Right atrium auricular region (tissue), 2 donors: Measurements from ENCODE around the gene SLC24A4. TPM values are rescaled to one million over a fixed set of nuclear protein-coding genes. Genes with fewer than 3 reads are reported as not detected.
A peak's percentile ranks its signal among the peaks of the same experiment; 100 is the strongest.

Experiments
- DNase-seq: peaks from one replicate; pipeline ENCODE4 v3.0.0-alpha.2; 2019; ENCODE audit warnings: low spot score
- H3K27ac ChIP-seq, 2 donors: fragments of 200-600 bp; sonication (generic); 1 replicate in 1 of 2; 2 replicates in 1 of 2; pipeline ENCODE4 v1.5.1; 2016 to 2019
- H3K27me3 ChIP-seq, 2 donors: fragments of 200-600 bp; sonication (generic); one replicate each; pipeline versions ENCODE4 v1.5.1 to v1.6.0; 2017 to 2019
- H3K36me3 ChIP-seq: fragments of 200-600 bp; sonication (generic); one replicate; pipeline ENCODE4 v1.5.1; 2016
- H3K4me1 ChIP-seq, 2 donors: fragments of 200-600 bp; sonication (generic); one replicate each; pipeline versions ENCODE4 v1.5.1 to v1.6.0; 2017 to 2019
- H3K4me3 ChIP-seq, 2 donors: fragments of 200-600 bp; sonication (generic); 1 replicate in 1 of 2; 2 replicates in 1 of 2; pipeline ENCODE4 v1.5.1; 2017 to 2019; ENCODE audit warnings: mild to moderate bottlenecking in 1 of 2, moderate library complexity in 1 of 2
- H3K9me3 ChIP-seq, 2 donors: fragments of 200-600 bp; sonication (generic); one replicate each; pipeline ENCODE4 v1.5.1; 2019
- total RNA-seq, 2 donors: library from RNA; depleted of rRNA; stranded (reverse); fragments of >200 nt; gene quantifications; one replicate each; pipeline ENCODE4 v1.1.0, GENCODE V29; 2016
- TF ChIP-seq, protein P1 (sequence below), 2 donors: fragments of 200-600 bp; sonication (generic); IDR thresholded peaks; one replicate each; pipeline ENCODE4 v1.5.1; 2019; ENCODE audit warnings: antibody characterized with exemption in 2 of 2

SLC24A4 gene
- total RNA-seq, 2 donors from 2014 or later, result 0.04 to 0.24 TPM

DNA sequence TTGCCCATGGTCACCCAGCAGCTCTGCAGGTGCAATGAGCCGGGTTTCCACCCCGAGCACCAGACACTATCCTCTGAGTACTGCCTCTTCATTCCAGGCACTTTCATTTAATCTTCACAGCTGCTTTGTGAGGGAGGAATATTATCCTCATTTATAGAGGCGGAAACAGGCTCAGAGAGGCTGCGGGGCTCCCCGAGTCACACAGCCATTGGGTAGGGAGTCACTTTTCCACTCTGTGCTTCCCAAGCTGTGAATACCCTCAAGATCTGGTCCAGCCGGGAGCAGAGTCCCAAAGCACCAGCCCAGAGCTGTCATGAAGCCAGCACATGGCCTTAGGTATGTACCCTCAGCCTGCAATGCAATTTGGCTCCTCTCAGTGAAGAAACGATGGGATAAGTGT is 138.9 kb downstream of the SLC24A4 start:
- no peaks in the 10 kb centered on the region for H3K27me3 ChIP-seq
- H3K27ac ChIP-seq, result peak overlapping the region in 1 of 2 donors; percentile 58
- peaks cover 0 to 20% of the 10 kb centered on the region in 2 donors for H3K4me1 ChIP-seq
- peaks cover 0 to 3% of the 10 kb centered on the region in 2 donors for H3K9me3 ChIP-seq
- no peak overlapping the region for H3K4me3 ChIP-seq
- TF ChIP-seq, protein P1, sequence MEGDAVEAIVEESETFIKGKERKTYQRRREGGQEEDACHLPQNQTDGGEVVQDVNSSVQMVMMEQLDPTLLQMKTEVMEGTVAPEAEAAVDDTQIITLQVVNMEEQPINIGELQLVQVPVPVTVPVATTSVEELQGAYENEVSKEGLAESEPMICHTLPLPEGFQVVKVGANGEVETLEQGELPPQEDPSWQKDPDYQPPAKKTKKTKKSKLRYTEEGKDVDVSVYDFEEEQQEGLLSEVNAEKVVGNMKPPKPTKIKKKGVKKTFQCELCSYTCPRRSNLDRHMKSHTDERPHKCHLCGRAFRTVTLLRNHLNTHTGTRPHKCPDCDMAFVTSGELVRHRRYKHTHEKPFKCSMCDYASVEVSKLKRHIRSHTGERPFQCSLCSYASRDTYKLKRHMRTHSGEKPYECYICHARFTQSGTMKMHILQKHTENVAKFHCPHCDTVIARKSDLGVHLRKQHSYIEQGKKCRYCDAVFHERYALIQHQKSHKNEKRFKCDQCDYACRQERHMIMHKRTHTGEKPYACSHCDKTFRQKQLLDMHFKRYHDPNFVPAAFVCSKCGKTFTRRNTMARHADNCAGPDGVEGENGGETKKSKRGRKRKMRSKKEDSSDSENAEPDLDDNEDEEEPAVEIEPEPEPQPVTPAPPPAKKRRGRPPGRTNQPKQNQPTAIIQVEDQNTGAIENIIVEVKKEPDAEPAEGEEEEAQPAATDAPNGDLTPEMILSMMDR (IDR thresholded peaks at IDR 0.05), result no peak
- peak; percentile 43 for DNase-seq
- no peaks in the 10 kb centered on the region for H3K36me3 ChIP-seq

DNA sequence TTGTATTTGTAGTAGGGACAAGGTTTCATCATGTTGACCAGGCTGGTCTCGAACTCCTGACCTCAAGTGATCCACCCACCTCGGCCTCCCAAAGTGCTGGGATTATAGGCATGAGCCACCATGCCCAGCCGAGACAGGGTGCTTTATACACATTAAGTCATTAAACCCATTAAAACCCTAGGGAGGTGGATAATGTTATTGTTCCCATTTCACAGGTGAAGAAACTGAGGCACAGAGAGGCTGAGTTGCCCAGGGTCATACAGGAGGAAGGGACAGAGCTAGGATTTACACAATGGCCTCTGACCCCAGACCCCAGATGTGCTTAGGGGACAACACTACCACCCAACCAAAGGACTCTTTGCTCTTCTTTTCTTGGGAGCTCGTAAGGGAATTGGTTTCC is 139.6 kb downstream of the SLC24A4 start:
- TF ChIP-seq, protein P1 (IDR thresholded peaks at IDR 0.05), result no peak
- H3K9me3 ChIP-seq, result peaks cover 0 to 9% of the 10 kb centered on the region in 2 donors
- peak; percentile 18 for DNase-seq
- peaks cover 0 to 20% of the 10 kb centered on the region in 2 donors for H3K4me1 ChIP-seq
- no peaks in the 10 kb centered on the region for H3K27me3 ChIP-seq
- no peak overlapping the region for H3K27ac ChIP-seq
- H3K36me3 ChIP-seq, result no peaks in the 10 kb centered on the region
- H3K4me3 ChIP-seq, result no peak overlapping the region

DNA sequence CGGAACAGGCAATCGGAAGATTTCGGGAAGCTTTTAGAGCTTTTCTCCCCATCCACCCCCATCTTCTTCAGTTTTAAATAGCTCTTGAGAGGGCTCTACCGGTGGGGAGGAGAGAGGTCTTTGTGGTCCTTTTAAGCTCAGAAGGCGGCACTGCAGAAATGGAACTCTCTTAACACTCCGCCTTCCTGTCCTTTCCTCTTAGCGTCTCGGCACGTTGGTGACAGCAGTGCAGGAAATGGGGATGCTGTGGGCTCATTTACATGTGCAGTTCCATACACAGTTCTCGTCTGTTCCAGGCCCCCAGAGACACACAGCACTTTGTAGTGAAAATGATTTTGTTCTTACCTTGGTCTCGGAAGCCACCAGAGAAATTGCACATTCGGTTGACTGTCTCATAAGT is 140.2 kb downstream of the SLC24A4 start:
- peak; percentile 50 for DNase-seq
- H3K9me3 ChIP-seq, result peaks cover 0 to 12% of the 10 kb centered on the region in 2 donors
- no peaks in the 10 kb centered on the region for H3K27me3 ChIP-seq
- H3K4me1 ChIP-seq, result peaks cover 0 to 20% of the 10 kb centered on the region in 2 donors
- H3K36me3 ChIP-seq, result no peaks in the 10 kb centered on the region
- H3K27ac ChIP-seq, result no peak overlapping the region
- TF ChIP-seq, protein P1 (IDR thresholded peaks at IDR 0.05), result no peak
- no peak overlapping the region for H3K4me3 ChIP-seq

DNA sequence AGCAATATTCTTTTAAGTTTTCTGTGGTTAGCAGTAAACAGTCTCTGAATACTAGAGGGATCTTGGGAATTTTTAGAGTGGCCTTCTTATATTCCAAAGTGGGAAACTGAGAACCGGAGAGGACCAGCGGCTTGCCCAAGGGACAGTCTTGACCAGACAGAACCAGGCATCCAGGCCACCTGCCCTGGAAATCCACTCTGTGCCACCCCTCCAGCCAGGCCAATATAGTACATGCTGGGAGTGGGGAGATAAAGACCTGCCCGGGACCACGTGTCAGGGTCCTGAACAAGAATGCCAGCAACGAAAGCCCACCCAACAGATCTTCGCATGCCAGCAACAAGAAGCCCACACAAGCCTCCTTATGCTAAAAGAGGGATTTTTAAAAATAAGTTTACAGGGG is 141.2 kb downstream of the SLC24A4 start:
- Histone ChIP-seq H3K9me3 (peaks cover 0 to 12% of the 10 kb centered on the region in 2 donors), H3K27me3 (no peaks in the 10 kb centered on the region), H3K36me3 (no peaks in the 10 kb centered on the region), H3K4me3 (no peak overlapping the region), H3K4me1 (peaks cover 0 to 20% of the 10 kb centered on the region in 2 donors), H3K27ac (no peak overlapping the region)
- TF ChIP-seq, protein P1 (IDR thresholded peaks at IDR 0.05), result no peak
- peak; percentile 54 for DNase-seq

DNA sequence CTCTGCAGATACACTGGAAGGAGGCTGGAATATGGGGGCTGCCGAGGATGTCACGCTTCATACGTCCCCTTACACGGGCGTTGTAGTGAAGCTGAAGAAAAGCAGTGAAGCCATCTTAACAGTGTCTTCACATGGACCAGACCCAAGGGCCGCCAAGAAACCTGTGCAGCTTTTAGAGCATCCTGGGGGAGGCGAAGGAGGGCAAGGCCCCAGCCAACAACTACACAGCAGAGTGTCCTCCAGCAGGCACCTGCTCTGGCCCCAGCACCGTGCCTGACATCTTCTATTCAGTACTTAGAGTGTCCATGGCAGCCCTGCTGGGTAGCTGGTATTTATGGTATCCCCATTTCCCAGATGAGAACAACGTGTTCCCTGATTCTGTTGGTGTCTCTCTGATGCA is 141.8 kb downstream of the SLC24A4 start:
- TF ChIP-seq, protein P1 (IDR thresholded peaks at IDR 0.05), result no peak
- H3K4me3 ChIP-seq, result no peak overlapping the region
- DNase-seq, result peak; percentile 23

More for the DNA sequence above, 141.8 kb downstream of the SLC24A4 start:
- Histone ChIP-seq H3K4me1 (peaks cover 0 to 20% of the 10 kb centered on the region in 2 donors), H3K27me3 (no peaks in the 10 kb centered on the region), H3K27ac (no peak overlapping the region), H3K9me3 (peaks cover 0 to 16% of the 10 kb centered on the region in 2 donors), H3K36me3 (no peaks in the 10 kb centered on the region)
